Sigmoid colon (tissue), 3 donors: Measurements from ENCODE around the gene DNAJB14.

Experiments
- CTCF ChIP-seq, 4 experiments: fragments of 450-650 bp in 3 of 4; fragments of 200-600 bp in 1 of 4; IDR thresholded peaks; one replicate each; pipeline ENCODE4 v1.5.1; 2016 to 2019; ENCODE audit warnings: antibody characterized with exemption in 4 of 4, mild to moderate bottlenecking in 3 of 4, moderate library complexity in 2 of 4
- POLR2A ChIP-seq, 2 donors: fragments of 450-650 bp; IDR thresholded peaks; one replicate each; pipeline ENCODE4 v1.6.1; 2016; ENCODE audit warnings: antibody characterized with exemption in 2 of 2, mild to moderate bottlenecking in 2 of 2, moderate library complexity in 2 of 2

DNA sequence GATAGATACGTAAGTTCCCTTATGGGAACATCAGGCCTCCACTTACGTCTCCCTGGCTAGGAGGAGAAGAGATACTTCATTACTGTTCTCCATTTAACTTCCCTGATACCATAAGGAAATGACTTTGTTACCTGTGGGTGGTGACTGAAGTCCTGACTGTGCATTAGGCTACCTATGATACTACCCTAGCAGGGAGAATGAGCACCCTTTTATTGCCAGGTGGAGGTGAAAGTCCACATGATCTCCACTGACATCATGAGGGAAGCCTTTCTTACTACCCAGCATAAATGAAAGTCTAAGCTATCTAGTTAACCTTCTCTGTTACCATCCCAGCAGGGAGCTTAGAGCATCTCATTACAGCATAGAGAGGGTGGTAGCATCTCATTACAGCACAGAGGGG lies 27.8 kb downstream of the DNAJB14 start:
- TF ChIP-seq POLR2A (IDR thresholded peaks at IDR 0.05) (no peak), CTCF (IDR thresholded peaks at IDR 0.05) (no peak)
